Colonic mucosa (tissue), 4 donors: ENCODE data around the gene SUPT3H. TPM values are rescaled to one million over a fixed set of nuclear protein-coding genes. Genes with fewer than 3 reads are reported as not detected.

ENCODE experiments used
- DNase-seq: peaks from one replicate; pipeline ENCODE4 v3.0.0-alpha.2; 2020
- H3K27ac ChIP-seq: fragments of 200-600 bp; one replicate; pipeline ENCODE4 v1.8.0; 2021
- H3K27me3 ChIP-seq: fragments of 200-600 bp; one replicate; pipeline ENCODE4 v1.8.0; 2021
- H3K36me3 ChIP-seq: fragments of 200-600 bp; one replicate; pipeline ENCODE4 v1.8.0; 2021
- H3K4me1 ChIP-seq: fragments of 200-600 bp; one replicate; pipeline ENCODE4 v1.8.0; 2021; ENCODE audit warnings: mild to moderate bottlenecking
- H3K4me3 ChIP-seq: fragments of 200-600 bp; one replicate; pipeline ENCODE4 v1.8.0; 2021
- H3K9ac ChIP-seq, 2 donors: one replicate each; pipeline ENCODE4 v1.7.0; 2013; ENCODE audit warnings: control low read depth in 2 of 2, low read depth in 2 of 2, low read length in 2 of 2
- H3K9me3 ChIP-seq: fragments of 200-600 bp; one replicate; pipeline ENCODE4 v1.8.0; 2021
- CTCF ChIP-seq: fragments of 200-600 bp; IDR thresholded peaks from one replicate; pipeline ENCODE4 v1.8.0; 2022; ENCODE audit warnings: antibody characterized with exemption, mild to moderate bottlenecking
- intact Hi-C: fragments of 100-400 bp; cut with DNase I; formaldehyde crosslinking; loops from one replicate; pipeline ENCODE4 v1.14.1; 2022
- total RNA-seq, 2 donors: library from RNA; stranded (reverse); fragmentation: NEBNext Ultra II Directional in 1 of 2; extraction: Animal tissue kit (Norgen Biotek cat#: 25700) in 1 of 2; gene quantifications; one replicate each; pipeline ENCODE4 v1.2.1, GENCODE V29; 2021
- donor health status: healthy.
- donor health status: DM: no; HTN: no; CAD: no.
- donor health status: DM: no; HTN: no; CAD: no.

The SUPT3H gene
- total RNA-seq, 2 donors from 2014 or later = 3.4 to 4.1 TPM

GRCh38 chr6:44976677-44977641 lies 400.8 kb downstream of the SUPT3H start:
- no peaks in the 10 kb centered on the region for H3K27me3 ChIP-seq
- H3K9ac ChIP-seq = no peak overlapping the region
- H3K9me3 ChIP-seq = no peaks in the 10 kb centered on the region
- no peak overlapping the region for H3K27ac ChIP-seq
- no peaks in the 10 kb centered on the region for H3K36me3 ChIP-seq
- no peaks in the 10 kb centered on the region for H3K4me1 ChIP-seq
- intact Hi-C loops = no loop called here
- no peak for DNase-seq
- no peak overlapping the region for H3K4me3 ChIP-seq
- TF ChIP-seq CTCF = no peak

- Histone ChIP-seq H3K27me3 (no peaks in the 10 kb centered on the region), H3K4me3 (no peak overlapping the region), H3K9me3 (no peaks in the 10 kb centered on the region), H3K9ac (no peak overlapping the region), H3K4me1 (no peaks in the 10 kb centered on the region), H3K27ac (no peak overlapping the region), H3K36me3 (no peaks in the 10 kb centered on the region)
- no peak for DNase-seq
- TF ChIP-seq CTCF = no peak
- intact Hi-C loops = no loop called here
Observed at GRCh38 chr6:44974511-44974910, 403.2 kb downstream of the SUPT3H start.

- TF ChIP-seq CTCF = no peak
- Histone ChIP-seq H3K27me3 (no peaks in the 10 kb centered on the region), H3K4me1 (no peaks in the 10 kb centered on the region), H3K9ac (no peak overlapping the region), H3K27ac (no peak overlapping the region), H3K9me3 (no peaks in the 10 kb centered on the region), H3K4me3 (no peak overlapping the region), H3K36me3 (no peaks in the 10 kb centered on the region)
- DNase-seq = no peak
- intact Hi-C loops = no loop called here
Observed at GRCh38 chr6:44972709-44973108, 405.0 kb downstream of the SUPT3H start.

- TF ChIP-seq CTCF = no peak
- Histone ChIP-seq H3K27ac (no peak overlapping the region), H3K36me3 (no peaks in the 10 kb centered on the region), H3K27me3 (no peaks in the 10 kb centered on the region), H3K4me1 (no peaks in the 10 kb centered on the region), H3K9me3 (no peaks in the 10 kb centered on the region), H3K9ac (no peak overlapping the region), H3K4me3 (no peak overlapping the region)
- DNase-seq = no peak
- intact Hi-C loops = no loop called here
Observed at GRCh38 chr6:44969446-44970185, 408.1 kb downstream of the SUPT3H start.

- Histone ChIP-seq H3K27me3 (no peaks in the 10 kb centered on the region), H3K4me3 (no peak overlapping the region), H3K36me3 (no peaks in the 10 kb centered on the region), H3K9me3 (no peaks in the 10 kb centered on the region), H3K27ac (no peak overlapping the region), H3K9ac (no peak overlapping the region), H3K4me1 (no peaks in the 10 kb centered on the region)
- DNase-seq = no peak
- TF ChIP-seq CTCF = no peak
- intact Hi-C loops = no loop called here
Observed at GRCh38 chr6:44967481-44967880, 410.3 kb downstream of the SUPT3H start.
